HEK293T (cell line): ENCODE data around the gene SMOC2.

ENCODE experiments used
- CTCF ChIA-PET: fragments of 350-600 bp; formaldehyde crosslinking; extraction: SDS; loops from one replicate; lab custom pipeline; 2021; ENCODE audit warnings: antibody characterized with exemption, inconsistent platforms; lab: Yijun Ruan, JAX
- POLR2A ChIA-PET: fragments of 350-600 bp; formaldehyde crosslinking; extraction: SDS; loops from one replicate; lab custom pipeline; 2020; ENCODE audit warnings: antibody characterized with exemption, inconsistent platforms; lab: Yijun Ruan, JAX
- DNase-seq: peaks from one replicate; pipeline ENCODE4 v3.0.0; 2012; ENCODE audit warnings: mixed read lengths; ENCODE audit errors: extremely low spot score
- ARNT ChIP-seq: fragments of 450-650 bp; IDR thresholded peaks from 2 replicates; pipeline ENCODE4 v1.6.1; 2017; ENCODE audit warnings: mild to moderate bottlenecking
- BHLHE40 ChIP-seq: fragments of 450-650 bp; IDR thresholded peaks from 2 replicates; pipeline ENCODE4 v1.6.1; 2016; ENCODE audit warnings: mild to moderate bottlenecking, moderate library complexity, borderline replicate concordance
- CTBP1 ChIP-seq: fragments of 450-650 bp; IDR thresholded peaks from 2 replicates; pipeline ENCODE4 v1.6.1; 2016; ENCODE audit warnings: borderline replicate concordance
- ELF4 ChIP-seq: fragments of 450-650 bp; IDR thresholded peaks from 2 replicates; pipeline ENCODE4 v1.6.1; 2017; ENCODE audit warnings: antibody characterized with exemption
- FOXA1 ChIP-seq: fragments of 450-650 bp; IDR thresholded peaks from 2 replicates; pipeline ENCODE4 v1.6.1; 2016; ENCODE audit warnings: mild to moderate bottlenecking
- FOXK2 ChIP-seq: fragments of 450-650 bp; IDR thresholded peaks from 2 replicates; pipeline ENCODE4 v1.6.1; 2016; ENCODE audit warnings: mild to moderate bottlenecking
- FOXM1 ChIP-seq: fragments of 450-650 bp; IDR thresholded peaks from 2 replicates; pipeline ENCODE4 v1.6.1; 2017; ENCODE audit warnings: mild to moderate bottlenecking, borderline replicate concordance
- HDGF ChIP-seq: fragments of 450-650 bp; IDR thresholded peaks from 2 replicates; pipeline ENCODE4 v1.6.1; 2017; ENCODE audit warnings: antibody characterized with exemption, borderline replicate concordance
- L3MBTL2 ChIP-seq: fragments of 450-650 bp; conservative IDR thresholded peaks from 2 replicates; pipeline ENCODE4 v1.6.1; 2016; ENCODE audit warnings: mild to moderate bottlenecking
- LEF1 ChIP-seq: fragments of 450-650 bp; IDR thresholded peaks from 2 replicates; pipeline ENCODE4 v1.6.1; 2017; ENCODE audit warnings: mild to moderate bottlenecking, borderline replicate concordance
- NFRKB ChIP-seq: fragments of 450-650 bp; IDR thresholded peaks from 2 replicates; pipeline ENCODE4 v1.6.1; 2016; ENCODE audit warnings: mild to moderate bottlenecking, moderate library complexity
- SP1 ChIP-seq: fragments of 450-650 bp; IDR thresholded peaks from 2 replicates; pipeline ENCODE4 v1.6.1; 2017
- SUZ12 ChIP-seq: fragments of 450-650 bp; IDR thresholded peaks from 2 replicates; pipeline ENCODE4 v1.6.1; 2016; ENCODE audit warnings: mild to moderate bottlenecking
- TARDBP ChIP-seq: fragments of 450-650 bp; IDR thresholded peaks from 2 replicates; pipeline ENCODE4 v1.6.1; 2016
- ZNF384 ChIP-seq: fragments of 450-650 bp; IDR thresholded peaks from 2 replicates; pipeline ENCODE4 v1.6.1; 2016
- TF ChIP-seq, protein P1 (sequence below): fragments of 450-650 bp; IDR thresholded peaks from 2 replicates; pipeline ENCODE4 v1.6.1; 2016

SMOC2 gene

DNA sequence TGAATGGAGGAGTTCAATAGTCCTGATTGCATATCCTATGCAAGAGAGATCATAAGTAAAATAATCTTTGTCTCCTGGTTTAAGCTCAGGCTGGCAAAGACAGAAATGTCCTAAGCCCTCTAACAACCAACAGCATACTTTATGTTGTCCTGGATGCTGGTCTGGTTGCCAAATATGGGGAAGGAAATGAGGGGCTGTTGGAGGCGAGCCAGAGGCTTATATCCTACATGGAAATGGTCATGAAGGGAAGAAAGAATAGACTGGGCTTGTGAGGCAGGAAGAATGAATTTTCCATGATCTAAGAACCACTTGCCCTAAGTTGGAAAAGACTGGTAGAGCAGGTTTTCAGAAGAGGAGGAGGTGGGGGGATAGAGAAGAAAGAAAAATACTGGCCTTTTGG lies 237.1 kb downstream of the SMOC2 start:
- ChIA-PET CTCF (no interaction called here), POLR2A (no interaction called here)
- no peak for DNase-seq
- no peak for TF ChIP-seq NFRKB
- no peak for TF ChIP-seq TARDBP

DNA sequence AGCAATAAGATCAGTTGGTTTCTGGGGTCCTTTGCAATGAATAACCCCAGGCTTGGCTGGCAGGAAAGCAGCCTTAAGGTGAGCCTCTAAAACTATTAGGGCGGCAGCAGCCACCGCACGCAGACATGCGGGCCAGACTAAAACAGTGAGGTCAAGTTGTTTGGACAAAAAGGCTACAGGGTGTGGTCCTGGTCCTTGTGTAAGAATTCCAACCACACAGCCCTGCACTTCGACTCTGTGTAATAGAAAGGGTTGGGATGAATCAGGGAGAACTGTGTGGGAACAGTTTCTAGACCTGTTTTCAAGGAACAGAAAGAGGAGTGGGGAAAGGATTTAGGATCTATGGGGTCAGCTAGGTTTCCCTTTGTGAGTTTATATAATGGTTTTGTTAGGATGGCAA lies 237.6 kb downstream of the SMOC2 start:
- ChIA-PET CTCF (no interaction called here), POLR2A (no interaction called here)
- TF ChIP-seq ARNT (no peak), SUZ12 (no peak), BHLHE40 (no peak), FOXA1 (no peak), SP1 (no peak), CTBP1 (no peak), TARDBP (no peak), HDGF (no peak), ELF4 (no peak), ZNF384 (no peak), NFRKB (no peak), FOXK2 (no peak), FOXM1 (no peak), LEF1 (no peak), L3MBTL2 (no peak)
- TF ChIP-seq, protein P1, sequence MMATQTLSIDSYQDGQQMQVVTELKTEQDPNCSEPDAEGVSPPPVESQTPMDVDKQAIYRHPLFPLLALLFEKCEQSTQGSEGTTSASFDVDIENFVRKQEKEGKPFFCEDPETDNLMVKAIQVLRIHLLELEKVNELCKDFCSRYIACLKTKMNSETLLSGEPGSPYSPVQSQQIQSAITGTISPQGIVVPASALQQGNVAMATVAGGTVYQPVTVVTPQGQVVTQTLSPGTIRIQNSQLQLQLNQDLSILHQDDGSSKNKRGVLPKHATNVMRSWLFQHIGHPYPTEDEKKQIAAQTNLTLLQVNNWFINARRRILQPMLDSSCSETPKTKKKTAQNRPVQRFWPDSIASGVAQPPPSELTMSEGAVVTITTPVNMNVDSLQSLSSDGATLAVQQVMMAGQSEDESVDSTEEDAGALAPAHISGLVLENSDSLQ: no peak
- no peak for DNase-seq

DNA sequence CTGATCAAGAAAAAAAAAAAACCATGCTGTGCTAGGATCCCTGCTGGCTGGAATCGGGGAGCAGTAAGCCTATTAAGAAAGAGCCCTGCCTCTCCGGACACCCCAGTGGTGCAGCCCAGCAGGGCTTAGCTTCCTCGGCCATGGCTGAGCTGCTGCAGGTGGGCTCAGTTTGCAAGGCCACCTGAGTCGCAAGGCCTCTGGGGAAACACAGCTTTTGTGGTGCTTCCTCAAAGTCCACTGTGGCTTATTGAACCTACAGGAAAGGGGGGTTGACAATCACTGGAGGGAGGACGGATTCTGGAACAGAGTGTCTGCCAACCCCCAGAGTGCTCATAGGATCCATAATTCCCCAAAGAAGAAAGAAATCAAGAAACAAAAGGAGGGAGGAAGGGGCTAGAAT lies 240.8 kb downstream of the SMOC2 start:
- no peak for TF ChIP-seq SUZ12
- TF ChIP-seq ARNT: no peak
- TF ChIP-seq BHLHE40: no peak
- TF ChIP-seq CTBP1: no peak
- TF ChIP-seq HDGF: no peak
- no peak for TF ChIP-seq ZNF384
- TF ChIP-seq, protein P1: no peak
- no peak for TF ChIP-seq SP1
- TF ChIP-seq TARDBP: no peak
- DNase-seq: no peak
- CTCF ChIA-PET: no interaction called here
- POLR2A ChIA-PET: no interaction called here

DNA sequence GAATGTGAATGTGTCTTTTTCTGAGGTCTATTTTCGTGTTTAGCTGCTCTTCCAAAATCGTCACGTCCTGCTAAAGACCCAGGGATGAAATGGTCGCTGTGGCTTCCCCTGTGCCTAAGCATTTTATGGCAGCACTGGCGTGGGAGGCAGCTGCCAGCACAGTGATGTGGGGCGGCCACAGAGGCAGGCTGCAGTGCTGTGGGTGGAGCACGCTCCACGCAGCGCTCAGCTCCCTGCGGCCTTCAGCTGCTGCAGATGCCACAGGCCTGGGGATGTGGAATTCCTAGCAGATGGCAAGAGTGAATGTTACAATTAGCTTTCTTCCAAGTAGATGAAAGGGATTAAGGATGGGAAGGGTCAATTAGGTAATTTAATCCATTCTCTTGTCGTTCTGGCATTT lies 242.6 kb downstream of the SMOC2 start:
- ChIA-PET CTCF (no interaction called here), POLR2A (no interaction called here)
- DNase-seq: no peak
- TF ChIP-seq LEF1: no peak
- no peak for TF ChIP-seq HDGF
- TF ChIP-seq SUZ12: no peak
- no peak for TF ChIP-seq SP1
- no peak for TF ChIP-seq ZNF384
- TF ChIP-seq FOXK2: no peak
- TF ChIP-seq, protein P1: no peak
- TF ChIP-seq FOXM1: no peak
- TF ChIP-seq L3MBTL2: no peak
- no peak for TF ChIP-seq CTBP1
- no peak for TF ChIP-seq ARNT
- no peak for TF ChIP-seq ELF4
- no peak for TF ChIP-seq FOXA1
- TF ChIP-seq TARDBP: no peak
- no peak for TF ChIP-seq NFRKB

DNA sequence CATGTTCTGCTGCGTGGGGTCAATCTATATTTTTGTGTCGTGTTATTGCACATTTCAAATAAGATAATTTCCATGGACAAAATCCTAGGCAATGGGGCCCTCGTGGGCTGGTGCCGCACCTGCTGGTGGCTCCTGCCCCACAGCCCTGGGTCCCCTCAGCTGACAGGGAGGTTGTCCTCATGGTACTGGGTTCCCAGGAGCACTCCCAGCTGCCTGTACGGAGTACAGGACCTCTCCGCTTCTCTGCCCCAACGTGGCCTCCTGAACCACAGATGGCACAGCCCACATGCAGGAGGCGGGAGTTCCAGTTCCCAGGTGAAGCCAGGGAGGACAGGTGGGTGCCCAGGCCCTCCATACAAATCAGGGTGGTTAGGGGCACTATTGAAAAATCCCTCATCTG lies 243.5 kb downstream of the SMOC2 start:
- CTCF ChIA-PET: no interaction called here
- TF ChIP-seq SUZ12: no peak
- no peak for TF ChIP-seq ELF4
- TF ChIP-seq NFRKB: no peak
- no peak for TF ChIP-seq CTBP1
- TF ChIP-seq ZNF384: no peak
- no peak for TF ChIP-seq LEF1
- no peak for TF ChIP-seq L3MBTL2
- TF ChIP-seq FOXA1: no peak
- no peak for TF ChIP-seq BHLHE40
- TF ChIP-seq HDGF: no peak
- no peak for TF ChIP-seq ARNT
- no peak for DNase-seq
- POLR2A ChIA-PET: no interaction called here

DNA sequence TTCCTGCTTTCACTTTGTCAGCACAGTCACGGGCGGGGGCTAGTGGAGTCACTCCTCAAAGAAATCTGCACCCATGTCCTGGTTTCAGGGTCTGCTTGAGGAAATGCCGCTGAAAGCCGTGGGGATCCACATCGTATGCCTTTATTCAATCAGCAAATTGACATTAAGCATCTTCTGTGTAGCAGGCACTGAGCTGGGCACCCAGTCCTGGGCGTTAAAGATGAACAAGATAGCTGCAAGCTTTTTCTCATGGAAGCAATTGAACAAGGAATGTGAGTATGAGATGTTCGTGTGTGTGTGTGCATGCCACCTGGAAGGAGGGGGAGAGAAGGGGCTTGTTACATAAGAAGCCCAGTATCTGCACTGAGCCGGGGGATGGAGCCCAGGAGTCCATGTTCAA lies 243.9 kb downstream of the SMOC2 start:
- TF ChIP-seq LEF1 (no peak), TARDBP (no peak), FOXK2 (no peak), ELF4 (no peak), HDGF (no peak), ZNF384 (no peak), SP1 (no peak), FOXA1 (no peak)
- ChIA-PET CTCF (no interaction called here), POLR2A (no interaction called here)
- no peak for DNase-seq

DNA sequence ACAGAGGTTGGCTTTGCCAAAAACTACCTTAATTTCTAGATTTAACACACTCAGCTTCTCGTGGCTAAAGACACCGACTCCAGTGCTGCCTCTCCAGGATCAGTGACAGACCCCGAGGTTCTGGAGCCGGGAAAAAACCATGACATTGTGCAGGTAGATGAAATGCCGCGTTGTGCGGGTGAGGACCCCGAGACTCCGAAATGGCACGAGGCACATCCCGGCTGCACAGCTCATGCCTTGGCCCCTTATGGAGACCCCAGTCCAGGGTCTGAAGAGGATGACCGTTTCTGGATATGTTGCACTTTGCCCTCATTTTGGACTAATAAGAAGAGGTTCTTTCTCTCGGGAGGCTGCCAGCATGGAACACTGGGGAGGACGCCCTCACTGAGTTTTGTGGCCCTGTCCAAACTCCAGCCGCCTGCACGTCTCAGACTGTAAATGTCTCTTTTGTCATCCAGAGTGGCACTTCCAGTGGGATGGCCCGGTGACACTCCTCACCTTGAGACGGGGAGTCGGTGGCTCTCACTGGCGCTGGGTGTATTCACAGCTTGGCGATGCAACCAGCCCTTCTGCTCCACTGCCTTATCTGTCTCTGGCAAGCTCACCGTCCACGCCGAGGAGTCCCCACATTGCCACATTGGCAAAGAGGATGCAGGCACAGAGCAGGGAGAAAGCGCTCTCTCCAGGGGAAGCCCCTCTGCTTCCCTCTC lies 245.2 kb downstream of the SMOC2 start:
- DNase-seq: no peak
- CTCF ChIA-PET: interaction anchor here (0.5 to 0.7 kb wide), 2 partner anchors 17 to 221 kb away, joined by 3 to 4 read pairs; no protein-coding TSS in a partner anchor
- POLR2A ChIA-PET: no interaction called here
- no peak for TF ChIP-seq TARDBP
- no peak for TF ChIP-seq SP1
- TF ChIP-seq L3MBTL2: no peak
- no peak for TF ChIP-seq ELF4
- TF ChIP-seq LEF1: no peak
- TF ChIP-seq CTBP1: no peak
- TF ChIP-seq ARNT: no peak
